ENCODE data around the gene CRMP1. TPM values are rescaled to one million over a fixed set of nuclear protein-coding genes. Genes with fewer than 3 reads are reported as not detected.

CRMP1 gene
- total RNA-seq, 4 donors from 2014 or later = 0.62 to 4.3 (median 1.6) TPM

- peaks cover 95% of the 10 kb centered on the region for H3K27me3 ChIP-seq
- no peaks in the 10 kb centered on the region for H3K9me3 ChIP-seq
- H3K27ac ChIP-seq = no peak overlapping the region
- peaks cover 0 to 46% (median 18%) of the 10 kb centered on the region in 3 donors for H3K4me1 ChIP-seq
- no peaks in the 10 kb centered on the region for H3K36me3 ChIP-seq
- TF ChIP-seq CTCF (IDR thresholded peaks at IDR 0.05) (no peak), POLR2A (IDR thresholded peaks at IDR 0.05) (no peak), POLR2AphosphoS5 (IDR thresholded peaks at IDR 0.05) (no peak), EP300 (IDR thresholded peaks at IDR 0.05) (no peak)
- ATAC-seq = peak; percentile 30
- H3K4me3 ChIP-seq = peak overlapping the region; percentile 4 to 57
- 0% methylated on average over 8 of the region's 70 CpGs; no CpG with 5 or more reads in 1 of the 2 donors for WGBS, 2 donors (ENCODE audit: low coverage in 1 of 2)
Measured at GRCh38 chr4:5887361-5888221, 5.3 kb downstream of the CRMP1 start.

GRCh38 chr4:5887011-5887360, 5.9 kb downstream of the CRMP1 start:
- Histone ChIP-seq H3K36me3 (no peaks in the 10 kb centered on the region), H3K4me3 (peak overlapping the region in 1 of 2 donors; percentile 57), H3K9me3 (no peaks in the 10 kb centered on the region), H3K4me1 (peaks cover 0 to 40% (median 18%) of the 10 kb centered on the region in 3 donors), H3K27ac (no peak overlapping the region), H3K27me3 (peaks cover 89% of the 10 kb centered on the region)
- WGBS, 2 donors (ENCODE audit: low coverage in 1 of 2) = no CpG with 5 or more reads among the region's 8 CpGs
- ATAC-seq = no peak
- TF ChIP-seq CTCF (IDR thresholded peaks at IDR 0.05) (no peak), POLR2A (IDR thresholded peaks at IDR 0.05) (no peak), POLR2AphosphoS5 (IDR thresholded peaks at IDR 0.05) (no peak), EP300 (IDR thresholded peaks at IDR 0.05) (no peak)

GRCh38 chr4:5885733-5886132, 7.2 kb downstream of the CRMP1 start:
- Histone ChIP-seq H3K4me1 (peaks cover 0 to 38% (median 18%) of the 10 kb centered on the region in 3 donors), H3K9me3 (no peaks in the 10 kb centered on the region), H3K36me3 (no peaks in the 10 kb centered on the region), H3K4me3 (no peak overlapping the region), H3K27ac (no peak overlapping the region), H3K27me3 (peaks cover 87% of the 10 kb centered on the region)
- WGBS, 2 donors (ENCODE audit: low coverage in 1 of 2) = 57 to 60% methylated on average over 2 to 3 of the region's 3 CpGs
- ATAC-seq = no peak
- no peak for TF ChIP-seq POLR2A (IDR thresholded peaks at IDR 0.05)
- no peak for TF ChIP-seq POLR2AphosphoS5 (IDR thresholded peaks at IDR 0.05)
- no peak for TF ChIP-seq EP300 (IDR thresholded peaks at IDR 0.05)

GRCh38 chr4:5884796-5885195, 8.1 kb downstream of the CRMP1 start:
- Histone ChIP-seq H3K27me3 (peaks cover 85% of the 10 kb centered on the region), H3K4me1 (peaks cover 0 to 28% (median 18%) of the 10 kb centered on the region in 3 donors), H3K4me3 (no peak overlapping the region), H3K9me3 (no peaks in the 10 kb centered on the region), H3K36me3 (no peaks in the 10 kb centered on the region), H3K27ac (no peak overlapping the region)
- WGBS, 2 donors (ENCODE audit: low coverage in 1 of 2) = 73 to 74% methylated on average over 2 to 5 of the region's 7 CpGs
- TF ChIP-seq CTCF (IDR thresholded peaks at IDR 0.05) (no peak), POLR2AphosphoS5 (IDR thresholded peaks at IDR 0.05) (no peak), EP300 (IDR thresholded peaks at IDR 0.05) (no peak), POLR2A (IDR thresholded peaks at IDR 0.05) (no peak)
- ATAC-seq = no peak

- Histone ChIP-seq H3K9me3 (no peaks in the 10 kb centered on the region), H3K36me3 (no peaks in the 10 kb centered on the region), H3K27me3 (peaks cover 84% of the 10 kb centered on the region), H3K4me3 (no peak overlapping the region), H3K27ac (no peak overlapping the region), H3K4me1 (peaks cover 0 to 20% (median 15%) of the 10 kb centered on the region in 3 donors)
- no peak for ATAC-seq
- WGBS, 2 donors (ENCODE audit: low coverage in 1 of 2) = 60 to 71% methylated on average over 1 of the region's 1 CpG
- TF ChIP-seq CTCF (IDR thresholded peaks at IDR 0.05) (no peak), POLR2A (IDR thresholded peaks at IDR 0.05) (no peak), EP300 (IDR thresholded peaks at IDR 0.05) (no peak), POLR2AphosphoS5 (IDR thresholded peaks at IDR 0.05) (no peak)
Measured at GRCh38 chr4:5883916-5884315, 9.0 kb downstream of the CRMP1 start.

All from gastroesophageal sphincter (tissue), 4 donors.